ENCODE measurements around the gene HSPA12B. TPM values are rescaled to one million over a fixed set of nuclear protein-coding genes. Genes with fewer than 3 reads are reported as not detected.

The HSPA12B gene
- total and polyA plus RNA-seq, 9 of the 15 experiments (the other 6 are each of a cell fraction or from before 2014, with no cell fraction given), result 0.03 to 0.07 TPM; not detected in 7

DNA sequence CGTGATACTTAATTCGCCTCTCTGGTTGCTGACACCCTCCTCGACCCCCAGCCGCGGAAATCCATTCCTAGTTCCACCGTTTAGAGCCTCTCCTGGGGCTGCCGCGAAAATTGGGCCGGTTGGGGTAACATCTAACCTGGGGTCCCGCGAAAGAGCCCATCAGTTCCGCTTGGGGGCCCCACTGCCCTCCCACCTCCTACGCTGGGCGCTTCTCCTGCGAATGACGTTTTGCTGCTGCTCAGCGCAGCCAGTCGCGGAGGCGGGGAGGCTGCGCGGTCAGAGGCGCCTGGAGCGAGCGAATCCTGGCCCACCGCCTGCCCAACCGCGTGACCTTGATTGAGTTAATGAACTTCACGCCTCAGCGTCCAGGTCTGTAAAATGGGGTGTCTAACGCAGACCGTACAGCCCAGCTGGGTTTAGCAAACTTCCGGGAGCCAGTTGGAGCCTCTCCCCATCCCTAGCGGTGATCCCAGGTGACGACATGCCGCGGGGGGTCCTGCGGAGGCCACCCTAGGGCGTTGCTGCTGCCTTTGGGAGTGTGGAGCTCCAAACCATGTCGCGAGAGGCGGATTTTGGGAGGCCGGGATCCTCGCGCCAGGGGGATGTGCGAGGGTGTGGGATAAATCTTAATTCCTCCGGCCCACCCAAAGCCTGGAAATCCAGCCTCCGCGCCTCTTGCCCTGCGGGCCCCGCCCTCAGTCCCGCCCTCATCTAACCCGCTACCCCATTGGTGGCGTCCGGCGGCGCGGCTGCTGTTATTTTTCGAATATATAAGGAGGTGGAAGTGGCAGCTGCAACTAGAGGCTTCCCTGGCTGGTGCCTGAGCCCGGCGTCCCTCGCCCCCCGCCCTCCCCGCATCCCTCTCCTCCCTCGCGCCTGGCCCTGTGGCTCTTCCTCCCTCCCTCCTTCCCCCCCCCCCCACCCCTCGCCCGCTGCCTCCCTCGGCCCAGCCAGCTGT, 63.3 kb downstream of the HSPA12B start, which contains the start of gene CDC25B (continued):
- TF ChIP-seq, protein P1, sequence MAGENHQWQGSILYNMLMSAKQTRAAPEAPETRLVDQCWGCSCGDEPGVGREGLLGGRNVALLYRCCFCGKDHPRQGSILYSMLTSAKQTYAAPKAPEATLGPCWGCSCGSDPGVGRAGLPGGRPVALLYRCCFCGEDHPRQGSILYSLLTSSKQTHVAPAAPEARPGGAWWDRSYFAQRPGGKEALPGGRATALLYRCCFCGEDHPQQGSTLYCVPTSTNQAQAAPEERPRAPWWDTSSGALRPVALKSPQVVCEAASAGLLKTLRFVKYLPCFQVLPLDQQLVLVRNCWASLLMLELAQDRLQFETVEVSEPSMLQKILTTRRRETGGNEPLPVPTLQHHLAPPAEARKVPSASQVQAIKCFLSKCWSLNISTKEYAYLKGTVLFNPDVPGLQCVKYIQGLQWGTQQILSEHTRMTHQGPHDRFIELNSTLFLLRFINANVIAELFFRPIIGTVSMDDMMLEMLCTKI (IDR thresholded peaks at IDR 0.05; ENCODE audit: partially characterized antibody), result no peak
- no peak for TF ChIP-seq RBM14 (IDR thresholded peaks at IDR 0.05; ENCODE audit: borderline replicate concordance, insufficient read depth, low read depth, low read length)

DNA sequence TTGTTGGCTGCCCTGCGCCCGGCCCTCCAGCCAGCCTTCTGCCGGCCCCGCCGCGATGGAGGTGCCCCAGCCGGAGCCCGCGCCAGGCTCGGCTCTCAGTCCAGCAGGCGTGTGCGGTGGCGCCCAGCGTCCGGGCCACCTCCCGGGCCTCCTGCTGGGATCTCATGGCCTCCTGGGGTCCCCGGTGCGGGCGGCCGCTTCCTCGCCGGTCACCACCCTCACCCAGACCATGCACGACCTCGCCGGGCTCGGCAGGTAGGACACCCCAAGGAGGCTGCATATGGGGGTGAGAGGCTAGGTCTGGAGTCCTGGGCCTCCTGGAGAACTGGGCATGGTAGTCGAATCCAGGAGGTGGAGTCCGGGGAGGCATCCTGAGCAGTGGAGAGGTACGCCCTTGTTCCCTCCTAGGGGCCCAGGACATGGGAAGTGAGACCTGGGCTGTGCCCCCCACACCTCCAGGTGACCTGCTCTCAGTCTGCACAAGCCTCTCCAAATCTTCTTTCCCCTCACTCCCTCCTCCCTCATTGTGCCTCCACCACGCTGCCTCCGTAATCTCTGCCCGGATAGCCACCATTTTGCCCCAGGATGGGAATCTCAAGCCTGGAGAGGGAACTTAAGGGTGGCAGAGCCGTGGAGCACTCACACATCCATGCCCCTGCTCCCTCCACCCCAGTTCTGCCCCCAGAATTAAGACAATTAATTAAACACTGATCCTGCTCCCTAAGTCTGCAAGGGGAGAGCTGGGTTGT, 64.2 kb downstream of the HSPA12B start:
- in situ Hi-C loops (cut with MboI) (no loop called here), intact Hi-C loops (cut with micrococcal nuclease) (no loop called here)
- peak; percentile 49 for ATAC-seq
- WGBS (ENCODE audit: insufficient coverage, low coverage, missing lambda C conversion rate), result 4% methylated on average over 26 of the region's 33 CpGs
- Histone ChIP-seq H3K36me3 (ENCODE audit: control insufficient read depth, insufficient read depth, low read length) (peaks cover 27% of the 10 kb centered on the region; the same call in 2 of the 3 replicates), H3K79me2 (ENCODE audit: control insufficient read depth, insufficient read depth, low read length) (peaks cover 12% of the 10 kb centered on the region; the same call in 2 of the 3 replicates), H3K9me1 (ENCODE audit: control insufficient read depth, insufficient read depth, low read length) (no peaks in the 10 kb centered on the region), H3K4me2 (ENCODE audit: insufficient read depth, low read length) (peak overlapping the region; percentile 80), H3K9me3 (replicated peaks; ENCODE audit: control insufficient read depth, insufficient read depth, low read depth, low read length) (no peaks in the 10 kb centered on the region), H3K4me3 (peak overlapping the region; percentile 55), H3K9ac (ENCODE audit: insufficient read depth in 1 of 2, low read depth in 2 of 2, low read length in 2 of 2) (peak overlapping the region; percentile 61 to 93), H3K4me1 (replicated peaks in 1 of 2; ENCODE audit: control insufficient read depth in 2 of 2, insufficient read depth in 2 of 2, low read length in 2 of 2) (peaks cover 14 to 40% of the 10 kb centered on the region in 2 experiments; a peak in 4 of 5 replicates), H3K27ac (ENCODE audit: extremely low read depth, low read depth, low read length) (peak overlapping the region; percentile 69; the same call in 2 of the 3 replicates), H4K20me1 (replicated peaks; ENCODE audit: control insufficient read depth, insufficient read depth, low read length) (no peaks in the 10 kb centered on the region), H3K27me3 (ENCODE audit: control insufficient read depth in 2 of 2, insufficient read depth in 2 of 2, low read length in 2 of 2) (no peaks in the 10 kb centered on the region), H2AFZ (ENCODE audit: low read depth, low read length) (peak overlapping the region; percentile 51; the same call in 1 of the 2 replicates)
- no peak for FAIRE-seq
- POLR2A ChIA-PET, result interaction anchor here (0.6 kb wide), 1 partner anchor 13 kb away, joined by 3 read pairs; no protein-coding TSS in a partner anchor
- BruUV-seq (replicated peaks), result no TSS peak
- DNase-seq (ENCODE audit: extremely low read depth in 1 of 4, low spot score in 3 of 4), result no peak
- CTCF ChIA-PET (ENCODE audit: low intra/inter-chr PET ratio), result no interaction called here
- TF ChIP-seq, protein P2, sequence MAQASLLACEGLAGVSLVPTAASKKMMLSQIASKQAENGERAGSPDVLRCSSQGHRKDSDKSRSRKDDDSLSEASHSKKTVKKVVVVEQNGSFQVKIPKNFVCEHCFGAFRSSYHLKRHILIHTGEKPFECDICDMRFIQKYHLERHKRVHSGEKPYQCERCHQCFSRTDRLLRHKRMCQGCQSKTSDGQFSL (CRISPR knock-in tag; IDR thresholded peaks at IDR 0.05), result peak; percentile 33; the same call in 1 of the 2 replicates
- TF ChIP-seq, protein P2 (tag; IDR thresholded peaks at IDR 0.05), result no peak
- TF ChIP-seq YY1 (IDR thresholded peaks at IDR 0.05; ENCODE audit: borderline replicate concordance in 1 of 3, control insufficient read depth in 1 of 3, extremely low read depth in 1 of 3, insufficient read depth in 3 of 3, insufficient read length in 1 of 3, insufficient replicate concordance in 2 of 3, low read depth in 1 of 3, low read length in 2 of 3) (peak in 1 of 3 experiments; percentile 18), PTTG1 (tag; IDR thresholded peaks at IDR 0.05; ENCODE audit: low read depth) (no peak), ZNF23 (CRISPR knock-in tag; IDR thresholded peaks at IDR 0.05) (no peak)
- TF ChIP-seq, protein P3, sequence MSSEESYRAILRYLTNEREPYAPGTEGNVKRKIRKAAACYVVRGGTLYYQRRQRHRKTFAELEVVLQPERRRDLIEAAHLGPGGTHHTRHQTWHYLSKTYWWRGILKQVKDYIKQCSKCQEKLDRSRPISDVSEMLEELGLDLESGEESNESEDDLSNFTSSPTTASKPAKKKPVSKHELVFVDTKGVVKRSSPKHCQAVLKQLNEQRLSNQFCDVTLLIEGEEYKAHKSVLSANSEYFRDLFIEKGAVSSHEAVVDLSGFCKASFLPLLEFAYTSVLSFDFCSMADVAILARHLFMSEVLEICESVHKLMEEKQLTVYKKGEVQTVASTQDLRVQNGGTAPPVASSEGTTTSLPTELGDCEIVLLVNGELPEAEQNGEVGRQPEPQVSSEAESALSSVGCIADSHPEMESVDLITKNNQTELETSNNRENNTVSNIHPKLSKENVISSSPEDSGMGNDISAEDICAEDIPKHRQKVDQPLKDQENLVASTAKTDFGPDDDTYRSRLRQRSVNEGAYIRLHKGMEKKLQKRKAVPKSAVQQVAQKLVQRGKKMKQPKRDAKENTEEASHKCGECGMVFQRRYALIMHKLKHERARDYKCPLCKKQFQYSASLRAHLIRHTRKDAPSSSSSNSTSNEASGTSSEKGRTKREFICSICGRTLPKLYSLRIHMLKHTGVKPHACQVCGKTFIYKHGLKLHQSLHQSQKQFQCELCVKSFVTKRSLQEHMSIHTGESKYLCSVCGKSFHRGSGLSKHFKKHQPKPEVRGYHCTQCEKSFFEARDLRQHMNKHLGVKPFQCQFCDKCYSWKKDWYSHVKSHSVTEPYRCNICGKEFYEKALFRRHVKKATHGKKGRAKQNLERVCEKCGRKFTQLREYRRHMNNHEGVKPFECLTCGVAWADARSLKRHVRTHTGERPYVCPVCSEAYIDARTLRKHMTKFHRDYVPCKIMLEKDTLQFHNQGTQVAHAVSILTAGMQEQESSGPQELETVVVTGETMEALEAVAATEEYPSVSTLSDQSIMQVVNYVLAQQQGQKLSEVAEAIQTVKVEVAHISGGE (CRISPR knock-in tag; IDR thresholded peaks at IDR 0.05), result no peak

Data from K562 (cell line).